Liver (tissue), 2 donors: ENCODE data around the gene OR9A4.

Source experiments
- CTCF ChIP-seq: fragments of 150-350 bp; IDR thresholded peaks from 2 replicates; pipeline ENCODE4 v1.5.1; 2017; ENCODE audit warnings: improper control_type of control experiment, low read depth, low read length; ENCODE audit not compliant: missing input control
- MAX ChIP-seq: IDR thresholded peaks from 2 replicates; pipeline ENCODE4 v1.6.1; 2016; ENCODE audit warnings: antibody characterized with exemption
- REST ChIP-seq: IDR thresholded peaks from 2 replicates; pipeline ENCODE4 v1.6.1; 2016; ENCODE audit warnings: antibody characterized with exemption, mild to moderate bottlenecking
- donor health status: healthy.

GRCh38 chr7:141945356-141945755, 29.2 kb downstream of the OR9A4 start:
- TF ChIP-seq REST (no peak), CTCF (no peak), MAX (no peak)
